ENCODE results near the gene KIT.

KIT gene

GRCh38 chr4:54707406-54707805 lies 49.6 kb downstream of the KIT start:
- no peak for DNase-seq

- no peak for DNase-seq
These were observed 50.9 kb downstream of the KIT start for GRCh38 chr4:54708339-54709279.

GRCh38 chr4:54709400-54709799 lies 51.6 kb downstream of the KIT start:
- no peak for DNase-seq

GRCh38 chr4:54712206-54712605 lies 54.4 kb downstream of the KIT start:
- DNase-seq: no peak

GRCh38 chr4:54714631-54715030 lies 56.9 kb downstream of the KIT start:
- no peak for DNase-seq

- no peak for DNase-seq
These were observed 58.8 kb downstream of the KIT start for GRCh38 chr4:54716478-54717065.

- DNase-seq: no peak
These were observed 59.9 kb downstream of the KIT start for GRCh38 chr4:54717694-54718093.

- no peak for DNase-seq
These were observed 61.6 kb downstream of the KIT start for GRCh38 chr4:54719378-54719777.

- no peak for DNase-seq
These were observed 65.5 kb downstream of the KIT start for GRCh38 chr4:54723220-54723619.

GRCh38 chr4:54723820-54724219 lies 66.1 kb downstream of the KIT start:
- DNase-seq: no peak

- no peak for DNase-seq
These were observed 69.2 kb downstream of the KIT start for GRCh38 chr4:54726907-54727306.

GRCh38 chr4:54727346-54727745 lies 69.6 kb downstream of the KIT start:
- DNase-seq: no peak

GRCh38 chr4:54728368-54728767 lies 70.6 kb downstream of the KIT start:
- no peak for DNase-seq

GRCh38 chr4:54729256-54729655 lies 71.5 kb downstream of the KIT start:
- DNase-seq: no peak

- no peak for DNase-seq
These were observed 72.8 kb downstream of the KIT start for GRCh38 chr4:54730581-54730980.

GRCh38 chr4:54731552-54731951 lies 73.8 kb downstream of the KIT start:
- no peak for DNase-seq

- DNase-seq: no peak
These were observed 74.2 kb downstream of the KIT start for GRCh38 chr4:54731976-54732375.

- no peak for DNase-seq
These were observed 79.7 kb downstream of the KIT start for GRCh38 chr4:54737421-54737820.

- no peak for DNase-seq
These were observed 83.4 kb downstream of the KIT start for GRCh38 chr4:54741202-54741601.

GRCh38 chr4:54742636-54743399 lies 85.1 kb downstream of the KIT start:
- DNase-seq: no peak

GRCh38 chr4:54743562-54743961 lies 85.8 kb downstream of the KIT start:
- DNase-seq: no peak

GRCh38 chr4:54744487-54744886 lies 86.7 kb downstream of the KIT start:
- no peak for DNase-seq

- DNase-seq: no peak
These were observed 87.4 kb downstream of the KIT start for GRCh38 chr4:54745031-54745770.

Data from stimulated activated CD4-positive, alpha-beta T cell treated with anti-CD3 and anti-CD28 coated beads, Interleukin-15, amount 100 ng/mL, for 24 hours (primary cell).